Esophagus squamous epithelium (tissue), 5 donors: ENCODE measurements around the gene EN2. TPM values are rescaled to one million over a fixed set of nuclear protein-coding genes. Genes with fewer than 3 reads are reported as not detected.

Experiments used
- DNase-seq: peaks from one replicate; lab custom pipeline; 2025; lab: John Stamatoyannopoulos, UW
- H3K27ac ChIP-seq, 4 donors: fragments of 200-600 bp; sonication (generic); one replicate each; pipeline ENCODE4 v1.5.1; 2016 to 2019; ENCODE audit warnings: mild to moderate bottlenecking in 1 of 4
- H3K27me3 ChIP-seq, 4 donors: fragments of 200-600 bp; sonication (generic); 1 replicate in 3 of 4; 2 replicates in 1 of 4; pipeline versions ENCODE4 v1.5.1 to v1.6.0; 2017 to 2021; ENCODE audit warnings: antibody characterized with exemption in 1 of 4
- H3K36me3 ChIP-seq, 3 donors: fragments of 200-600 bp; sonication (generic); one replicate each; pipeline ENCODE4 v1.5.1; 2016 to 2019
- H3K4me1 ChIP-seq, 3 donors: fragments of 200-600 bp; sonication (generic); one replicate each; pipeline ENCODE4 v1.5.1; 2017 to 2019
- H3K4me3 ChIP-seq, 4 donors: fragments of 200-600 bp; sonication (generic); 1 replicate in 3 of 4; 2 replicates in 1 of 4; pipeline ENCODE4 v1.5.1; 2016 to 2019; ENCODE audit warnings: mild to moderate bottlenecking in 2 of 4, moderate library complexity in 1 of 4
- H3K9me3 ChIP-seq, 3 donors: fragments of 200-600 bp; sonication (generic); one replicate each; pipeline ENCODE4 v1.5.1; 2016 to 2019
- POLR2A ChIP-seq, 4 donors: fragments of 450-650 bp; IDR thresholded peaks; one replicate each; pipeline ENCODE4 v1.6.1; 2017; ENCODE audit warnings: antibody characterized with exemption in 4 of 4, mild to moderate bottlenecking in 4 of 4, moderate library complexity in 3 of 4
- WGBS, 2 donors: methylation state at CpG; one replicate each; pipeline ENCODE4 v1.1.5; 2018; 5-methylcytosine and 5-hydroxymethylcytosine counted together
- intact Hi-C: fragments of 100-400 bp; cut with DNase I; formaldehyde crosslinking; loops from one replicate; pipeline ENCODE4 v1.15.0; 2022
- total RNA-seq, 4 donors: library from RNA; depleted of rRNA; stranded (reverse); fragments of >200 nt; gene quantifications; one replicate each; pipeline ENCODE4 v1.1.0, GENCODE V29; 2016
- TF ChIP-seq, protein P1 (sequence below), 6 experiments: fragments of 450-650 bp in 4 of 6; fragments of 200-600 bp in 2 of 6; sonication (generic) in 2 of 6; IDR thresholded peaks; one replicate each; pipeline ENCODE4 v1.5.1; 2016 to 2019; ENCODE audit warnings: antibody characterized with exemption in 6 of 6, mild to moderate bottlenecking in 4 of 6, moderate library complexity in 4 of 6
- donor health status: DM: yes; HTN: yes; CAD: no.

The EN2 gene
- total RNA-seq, 4 donors from 2014 or later = under 0.01 TPM; not detected in 3

- peaks cover 12 to 48% (median 21%) of the 10 kb centered on the region in 3 donors for H3K4me1 ChIP-seq
- no peaks in the 10 kb centered on the region for H3K9me3 ChIP-seq
- DNase-seq = no peak
- intact Hi-C loops = no loop called here
- no peak overlapping the region for H3K27ac ChIP-seq
- no peak for TF ChIP-seq POLR2A (IDR thresholded peaks at IDR 0.05)
- TF ChIP-seq, protein P1, sequence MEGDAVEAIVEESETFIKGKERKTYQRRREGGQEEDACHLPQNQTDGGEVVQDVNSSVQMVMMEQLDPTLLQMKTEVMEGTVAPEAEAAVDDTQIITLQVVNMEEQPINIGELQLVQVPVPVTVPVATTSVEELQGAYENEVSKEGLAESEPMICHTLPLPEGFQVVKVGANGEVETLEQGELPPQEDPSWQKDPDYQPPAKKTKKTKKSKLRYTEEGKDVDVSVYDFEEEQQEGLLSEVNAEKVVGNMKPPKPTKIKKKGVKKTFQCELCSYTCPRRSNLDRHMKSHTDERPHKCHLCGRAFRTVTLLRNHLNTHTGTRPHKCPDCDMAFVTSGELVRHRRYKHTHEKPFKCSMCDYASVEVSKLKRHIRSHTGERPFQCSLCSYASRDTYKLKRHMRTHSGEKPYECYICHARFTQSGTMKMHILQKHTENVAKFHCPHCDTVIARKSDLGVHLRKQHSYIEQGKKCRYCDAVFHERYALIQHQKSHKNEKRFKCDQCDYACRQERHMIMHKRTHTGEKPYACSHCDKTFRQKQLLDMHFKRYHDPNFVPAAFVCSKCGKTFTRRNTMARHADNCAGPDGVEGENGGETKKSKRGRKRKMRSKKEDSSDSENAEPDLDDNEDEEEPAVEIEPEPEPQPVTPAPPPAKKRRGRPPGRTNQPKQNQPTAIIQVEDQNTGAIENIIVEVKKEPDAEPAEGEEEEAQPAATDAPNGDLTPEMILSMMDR (IDR thresholded peaks at IDR 0.05) = no peak
- WGBS, 2 donors = 3 to 12% methylated on average over 23 to 34 of the region's 70 CpGs
- H3K36me3 ChIP-seq = no peaks in the 10 kb centered on the region
- H3K27me3 ChIP-seq = peaks cover 49 to 100% (median 67%) of the 10 kb centered on the region in 4 donors
- H3K4me3 ChIP-seq = peak overlapping the region in 2 of 4 donors; percentile 23 to 45
Observed at GRCh38 chr7:155467846-155468784, 10.2 kb downstream of the EN2 start.

DNA sequence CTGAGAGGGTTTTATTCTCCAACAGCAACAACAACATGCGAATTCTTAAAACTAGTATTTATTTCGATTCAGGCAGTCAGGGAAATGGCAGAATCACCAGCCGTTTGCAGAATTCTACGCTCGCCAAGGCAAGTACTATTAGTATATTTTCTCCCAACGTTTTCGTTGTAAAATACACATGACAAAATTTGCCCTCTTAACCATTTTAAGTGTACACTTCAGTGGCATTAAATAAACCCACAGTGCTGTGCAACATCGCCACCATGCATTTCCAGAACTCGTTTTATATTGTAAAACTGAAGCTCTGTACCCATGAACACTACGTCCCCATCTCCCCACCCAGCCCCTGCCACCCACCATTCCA, 10.8 kb downstream of the EN2 start:
- intact Hi-C loops = no loop called here
- TF ChIP-seq, protein P1 (IDR thresholded peaks at IDR 0.05) = no peak
- TF ChIP-seq POLR2A (IDR thresholded peaks at IDR 0.05) = no peak
- 13 to 17% methylated on average over 10 of the region's 10 CpGs for WGBS, 2 donors
- peaks cover 49 to 100% (median 64%) of the 10 kb centered on the region in 4 donors for H3K27me3 ChIP-seq
- no peaks in the 10 kb centered on the region for H3K36me3 ChIP-seq
- H3K4me1 ChIP-seq = peaks cover 12 to 48% (median 21%) of the 10 kb centered on the region in 3 donors
- H3K9me3 ChIP-seq = no peaks in the 10 kb centered on the region
- H3K4me3 ChIP-seq = peak overlapping the region in 1 of 4 donors; percentile 45
- DNase-seq = no peak
- no peak overlapping the region for H3K27ac ChIP-seq

GRCh38 chr7:155469311-155470185, 11.6 kb downstream of the EN2 start:
- intact Hi-C loops = no loop called here

GRCh38 chr7:155470186-155470487, 12.2 kb downstream of the EN2 start:
- peaks cover 44 to 100% (median 60%) of the 10 kb centered on the region in 4 donors for H3K27me3 ChIP-seq
- H3K4me3 ChIP-seq = no peak overlapping the region
- H3K4me1 ChIP-seq = peaks cover 12 to 48% (median 21%) of the 10 kb centered on the region in 3 donors
- H3K9me3 ChIP-seq = no peaks in the 10 kb centered on the region
- no peak for DNase-seq
- no peaks in the 10 kb centered on the region for H3K36me3 ChIP-seq
- WGBS, 2 donors = 11 to 33% methylated on average over 8 of the region's 8 CpGs
- intact Hi-C loops = no loop called here
- H3K27ac ChIP-seq = no peak overlapping the region
- TF ChIP-seq POLR2A (IDR thresholded peaks at IDR 0.05) = no peak
- TF ChIP-seq, protein P1 (IDR thresholded peaks at IDR 0.05) = no peak

More at GRCh38 chr7:155469311-155470185, 11.6 kb downstream of the EN2 start:
- Histone ChIP-seq H3K27me3 (peaks cover 49 to 100% (median 64%) of the 10 kb centered on the region in 4 donors), H3K4me1 (peaks cover 12 to 48% (median 21%) of the 10 kb centered on the region in 3 donors), H3K27ac (no peak overlapping the region), H3K4me3 (no peak overlapping the region), H3K9me3 (no peaks in the 10 kb centered on the region), H3K36me3 (no peaks in the 10 kb centered on the region)
- WGBS, 2 donors = 10 to 17% methylated on average over 11 to 12 of the region's 12 CpGs
- no peak for DNase-seq
- no peak for TF ChIP-seq POLR2A (IDR thresholded peaks at IDR 0.05)
- TF ChIP-seq, protein P1 (IDR thresholded peaks at IDR 0.05) = no peak
